KOPT-K1 (cell line): Measurements from ENCODE around the gene MRPL19.

ENCODE experiments used
- H3K27ac ChIP-seq: fragments of 200-600 bp; sonication (generic); 2 replicates; pipeline ENCODE4 v1.5.1; 2016; ENCODE audit warnings: antibody characterized with exemption, mild to moderate bottlenecking, low read depth, low read length; ENCODE audit not compliant: poor library complexity, severe bottlenecking
- H3K36me3 ChIP-seq: fragments of 200-600 bp; sonication (generic); 2 replicates; pipeline ENCODE4 v1.5.1; 2017; ENCODE audit warnings: antibody characterized with exemption, mild to moderate bottlenecking, low read length, moderate library complexity; ENCODE audit not compliant: insufficient read depth
- H3K9me3 ChIP-seq: fragments of 200-600 bp; sonication (generic); 2 replicates; pipeline ENCODE4 v1.5.1; 2017; ENCODE audit warnings: antibody characterized with exemption, low read length, mild to moderate bottlenecking; ENCODE audit not compliant: insufficient read depth, poor library complexity, severe bottlenecking

MRPL19 gene

GRCh38 chr2:75646583-75647425 is at the start of gene MRPL19:
Gene MRPL19, plus strand, starts transcription at chr2:75646783. Its CDS starts 25 bp downstream, at chr2:75646808.
- H3K9me3 ChIP-seq, result no peaks in the 10 kb centered on the region
- H3K27ac ChIP-seq, result peak within 1 kb of the TSS; percentile 81
- peaks cover 36% of the 10 kb centered on the region for H3K36me3 ChIP-seq

GRCh38 chr2:75596784-75597183 is 49.8 kb upstream of the MRPL19 start:
- Histone ChIP-seq H3K36me3 (no peaks in the 10 kb centered on the region), H3K27ac (no peak overlapping the region), H3K9me3 (no peaks in the 10 kb centered on the region)

- no peaks in the 10 kb centered on the region for H3K9me3 ChIP-seq
- H3K36me3 ChIP-seq, result no peaks in the 10 kb centered on the region
- no peak overlapping the region for H3K27ac ChIP-seq
Measured at GRCh38 chr2:75597949-75598348, 48.6 kb upstream of the MRPL19 start.

- Histone ChIP-seq H3K27ac (no peak overlapping the region), H3K9me3 (no peaks in the 10 kb centered on the region), H3K36me3 (no peaks in the 10 kb centered on the region)
Measured at GRCh38 chr2:75598589-75599155, 47.9 kb upstream of the MRPL19 start.

GRCh38 chr2:75600461-75601011 is 46.0 kb upstream of the MRPL19 start:
- H3K36me3 ChIP-seq, result no peaks in the 10 kb centered on the region
- H3K27ac ChIP-seq, result no peak overlapping the region
- no peaks in the 10 kb centered on the region for H3K9me3 ChIP-seq

- Histone ChIP-seq H3K9me3 (no peaks in the 10 kb centered on the region), H3K27ac (no peak overlapping the region), H3K36me3 (no peaks in the 10 kb centered on the region)
Measured at GRCh38 chr2:75602724-75603342, 43.8 kb upstream of the MRPL19 start.

- H3K9me3 ChIP-seq, result no peaks in the 10 kb centered on the region
- no peak overlapping the region for H3K27ac ChIP-seq
- no peaks in the 10 kb centered on the region for H3K36me3 ChIP-seq
Measured at GRCh38 chr2:75603477-75603876, 43.1 kb upstream of the MRPL19 start.

- no peaks in the 10 kb centered on the region for H3K36me3 ChIP-seq
- no peak overlapping the region for H3K27ac ChIP-seq
- H3K9me3 ChIP-seq, result no peaks in the 10 kb centered on the region
Measured at GRCh38 chr2:75604484-75604883, 42.1 kb upstream of the MRPL19 start.

- Histone ChIP-seq H3K9me3 (no peaks in the 10 kb centered on the region), H3K36me3 (no peaks in the 10 kb centered on the region), H3K27ac (no peak overlapping the region)
Measured at GRCh38 chr2:75605770-75606529, 40.6 kb upstream of the MRPL19 start.

- Histone ChIP-seq H3K9me3 (no peaks in the 10 kb centered on the region), H3K27ac (no peak overlapping the region), H3K36me3 (no peaks in the 10 kb centered on the region)
Measured at GRCh38 chr2:75606761-75607399, 39.7 kb upstream of the MRPL19 start.

- Histone ChIP-seq H3K9me3 (no peaks in the 10 kb centered on the region), H3K27ac (no peak overlapping the region), H3K36me3 (no peaks in the 10 kb centered on the region)
Measured at GRCh38 chr2:75607400-75607798, 39.2 kb upstream of the MRPL19 start.

GRCh38 chr2:75607988-75608683 is 38.4 kb upstream of the MRPL19 start:
- no peak overlapping the region for H3K27ac ChIP-seq
- H3K36me3 ChIP-seq, result no peaks in the 10 kb centered on the region

GRCh38 chr2:75608684-75609333 is 37.8 kb upstream of the MRPL19 start:
- no peak overlapping the region for H3K27ac ChIP-seq
- H3K36me3 ChIP-seq, result no peaks in the 10 kb centered on the region

More at GRCh38 chr2:75607988-75608683, 38.4 kb upstream of the MRPL19 start:
- H3K9me3 ChIP-seq, result no peaks in the 10 kb centered on the region

More at GRCh38 chr2:75608684-75609333, 37.8 kb upstream of the MRPL19 start:
- H3K9me3 ChIP-seq, result no peaks in the 10 kb centered on the region
